GM18511 (cell line): Measurements from ENCODE around the gene DPY19L2.
"Not testable (repeated sequence)": the region's sequence is repeated elsewhere in the genome, so short reads cannot be mapped to it uniquely, and the experiment has no call there.

Experiments
- ATAC-seq: cut with Tn5 transposase; IDR thresholded peaks from one replicate; pipeline ENCODE4 v1.9.1; 2021; ENCODE audit warnings: mild to moderate bottlenecking, moderate library complexity; ENCODE audit not compliant: unreplicated experiment

Gene DPY19L2

DNA sequence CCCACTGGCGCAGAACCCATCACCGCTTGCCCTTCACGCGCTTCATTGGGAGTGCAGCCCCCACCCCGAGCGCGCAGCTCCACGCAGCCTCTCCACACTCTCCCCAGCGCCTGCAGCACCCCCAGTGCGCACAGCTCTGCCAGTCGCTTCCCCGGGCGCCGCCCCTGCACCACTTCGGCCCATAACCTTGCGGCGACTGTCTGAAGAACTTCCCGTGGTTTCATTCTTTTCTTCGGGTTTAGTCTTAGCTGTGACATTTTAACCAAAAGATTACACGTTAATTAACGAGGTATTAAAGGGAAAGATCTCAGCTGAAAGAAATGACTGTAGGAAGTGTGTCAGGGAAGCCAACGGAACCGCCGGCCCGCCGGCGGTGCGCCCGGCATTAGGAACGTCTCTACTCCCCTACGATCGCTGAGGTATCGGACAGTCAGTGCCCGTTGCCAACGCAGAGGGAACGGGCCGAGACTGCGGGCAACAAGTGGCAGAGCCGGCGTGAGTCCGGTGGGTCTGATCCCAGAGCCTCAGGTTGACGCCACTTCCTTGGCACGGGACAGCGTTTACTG, 590 bp upstream of the DPY19L2 start:
- peak; percentile 60 for ATAC-seq

- not testable (repeated sequence) for ATAC-seq
These were observed 5.3 kb downstream of the DPY19L2 start for GRCh38 chr12:63663005-63663404.

DNA sequence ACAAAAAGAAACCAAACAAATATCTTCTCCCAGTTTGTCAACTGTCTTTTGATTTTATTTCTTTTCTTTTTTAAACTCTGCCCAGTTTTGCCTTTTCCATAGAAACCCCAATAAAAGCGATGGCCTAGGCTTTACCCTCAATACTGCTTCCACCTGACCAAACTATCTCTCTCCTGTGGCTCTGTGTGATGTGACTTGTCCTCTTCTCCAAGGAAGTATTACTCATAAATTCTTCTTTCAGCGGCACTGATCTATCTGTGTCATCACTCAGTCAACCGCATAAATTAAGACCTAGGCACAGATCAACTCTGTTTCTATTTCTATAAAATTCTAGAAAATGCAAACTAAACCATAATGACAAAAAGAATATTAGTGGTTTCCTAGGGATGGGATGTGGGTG, 9.8 kb downstream of the DPY19L2 start:
- ATAC-seq, result not testable (repeated sequence)

DNA sequence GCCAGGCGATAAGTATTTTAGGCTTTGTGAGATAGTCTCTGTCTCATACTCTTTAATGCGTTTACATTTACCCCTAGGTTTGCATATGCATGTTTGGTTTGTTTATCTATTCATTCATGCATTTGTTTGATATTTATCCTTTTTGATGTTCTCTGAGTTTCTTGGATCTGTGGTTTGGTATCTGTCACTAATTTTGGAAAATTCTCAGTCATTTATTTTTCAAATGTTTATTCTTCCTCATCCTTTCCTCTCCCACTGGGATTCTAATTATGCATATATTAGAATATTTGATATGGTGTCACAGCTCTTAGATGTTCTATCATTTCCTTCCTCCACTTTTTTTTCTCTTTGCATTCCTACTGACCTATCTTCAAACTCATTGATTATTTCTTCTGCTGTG, 11.9 kb downstream of the DPY19L2 start:
- not testable (repeated sequence) for ATAC-seq

DNA sequence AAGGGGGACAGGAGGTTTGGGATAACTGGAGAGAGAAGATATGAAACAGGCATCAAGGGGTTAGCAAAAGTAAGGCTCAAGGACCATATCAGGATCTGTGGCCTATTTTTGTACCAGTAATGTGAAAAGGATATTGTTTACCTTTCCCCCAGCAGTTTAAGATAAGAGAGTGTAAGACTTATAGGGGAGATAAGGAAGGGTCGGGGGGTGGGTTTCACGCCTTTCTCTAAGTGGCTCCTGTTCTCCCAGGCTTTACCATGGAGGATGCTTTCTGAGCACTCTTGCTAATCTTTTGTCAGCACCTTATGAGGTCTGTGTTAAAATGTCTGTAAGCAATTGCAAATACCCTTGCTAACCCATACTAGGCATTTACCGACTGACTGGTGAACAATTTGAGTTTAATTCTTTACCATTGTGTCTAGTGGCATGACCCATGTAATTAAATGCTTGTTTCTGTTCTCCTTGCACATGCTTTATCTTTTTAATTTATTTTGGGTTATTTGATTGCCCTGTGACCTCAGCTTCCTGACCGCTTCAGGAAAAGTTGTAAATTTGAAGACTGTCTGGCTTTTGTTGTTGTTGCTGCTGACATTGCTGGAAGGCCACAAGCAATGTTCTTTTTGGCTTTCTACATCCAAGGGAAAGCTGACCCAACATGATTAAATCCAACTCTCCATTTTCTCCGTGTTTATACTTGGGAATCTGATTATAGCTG, 12.6 kb downstream of the DPY19L2 start:
- not testable (repeated sequence) for ATAC-seq

- not testable (repeated sequence) for ATAC-seq
These were observed 13.8 kb downstream of the DPY19L2 start for GRCh38 chr12:63654481-63654880.

GRCh38 chr12:63649517-63649916, 18.8 kb downstream of the DPY19L2 start:
- not testable (repeated sequence) for ATAC-seq

DNA sequence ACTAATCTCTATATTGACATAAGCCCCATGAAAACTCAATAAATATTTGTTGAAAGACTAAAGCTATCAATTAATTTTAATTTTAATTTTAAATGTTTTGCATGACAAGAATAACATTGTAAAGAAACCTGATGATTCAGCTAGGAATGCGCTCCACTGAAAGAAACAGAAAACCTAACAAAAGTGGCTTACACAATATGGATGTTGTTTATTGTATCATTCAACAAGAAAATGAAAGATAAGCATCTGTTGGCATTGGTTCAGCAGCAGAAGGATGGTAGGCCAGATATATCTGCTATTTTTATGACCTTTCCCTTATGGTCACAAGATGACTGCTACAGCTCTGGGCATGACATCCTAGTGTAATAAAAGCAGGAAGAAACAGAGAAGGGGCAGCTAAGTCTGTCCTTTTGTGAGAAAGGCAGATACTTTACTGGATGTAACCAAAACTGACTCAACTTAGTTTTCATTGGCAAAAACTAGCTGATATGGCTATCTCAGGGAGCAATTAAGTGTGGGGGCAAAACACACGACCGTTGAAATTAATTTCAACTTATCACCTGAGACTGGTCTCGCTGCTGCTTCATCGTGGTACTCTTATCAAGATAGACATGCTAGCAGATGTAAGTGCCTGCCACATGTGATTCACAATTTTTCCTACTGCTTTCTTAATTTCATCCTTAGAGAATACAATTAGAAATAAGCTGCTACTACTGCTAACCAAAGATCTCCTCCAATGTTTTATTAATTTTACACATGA, 24.7 kb downstream of the DPY19L2 start:
- not testable (repeated sequence) for ATAC-seq

DNA sequence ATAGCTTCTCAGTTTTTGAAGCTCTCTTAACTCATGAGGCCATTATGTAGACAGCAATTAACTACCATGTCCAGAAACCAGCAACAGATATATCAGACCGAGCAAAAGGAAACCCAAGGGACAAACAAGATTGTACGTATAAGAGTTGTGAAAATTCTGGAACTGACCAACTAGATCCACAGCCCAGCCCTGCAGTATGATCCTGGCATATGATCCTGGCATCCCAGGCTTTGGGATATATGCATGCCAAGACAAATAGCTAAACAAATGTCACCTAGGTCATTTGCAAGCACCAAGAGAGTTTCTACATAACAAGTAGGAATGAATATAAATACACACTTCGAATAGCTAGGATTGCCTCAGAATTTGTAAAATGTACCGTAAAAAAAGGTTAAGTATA, 44.0 kb downstream of the DPY19L2 start:
- ATAC-seq, result not testable (repeated sequence)

GRCh38 chr12:63615544-63615943, 52.7 kb downstream of the DPY19L2 start:
- not testable (repeated sequence) for ATAC-seq

DNA sequence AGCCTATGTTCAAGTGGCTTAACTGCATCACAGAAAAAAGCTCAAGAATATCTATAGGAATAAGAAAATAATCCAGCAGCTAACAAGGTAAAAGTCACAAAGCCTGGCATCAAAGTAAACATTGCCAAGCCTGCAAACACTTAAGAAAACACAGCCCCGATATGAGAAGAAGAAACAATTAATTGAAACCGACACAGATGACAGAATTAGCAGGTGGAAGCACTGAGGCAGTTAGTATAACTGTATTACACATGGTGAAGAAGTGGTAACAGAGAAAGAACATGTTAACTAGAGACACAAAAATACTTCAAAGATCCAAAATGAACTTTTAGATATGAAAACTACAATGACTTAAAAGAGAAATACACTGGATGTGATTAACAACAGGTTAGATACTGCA, 57.0 kb downstream of the DPY19L2 start:
- not testable (repeated sequence) for ATAC-seq

DNA sequence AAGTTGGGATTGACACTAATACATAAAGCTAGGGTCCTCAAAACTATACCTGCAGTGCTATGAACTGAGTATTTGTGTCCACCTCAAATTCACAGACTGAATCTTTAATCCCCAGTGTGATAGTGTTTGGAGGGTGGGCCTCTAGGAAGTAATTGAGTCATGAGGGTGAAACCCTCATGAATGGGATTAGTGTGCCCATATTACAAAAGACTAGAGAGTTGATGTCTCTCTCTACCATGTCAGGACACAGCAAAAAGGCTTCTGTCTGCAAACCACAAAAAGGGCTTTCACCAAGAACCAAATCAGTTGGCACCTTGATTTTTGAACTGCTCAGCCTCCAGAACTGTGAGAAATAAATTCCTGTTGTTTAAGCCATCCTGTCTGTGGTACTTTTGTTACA, 59.0 kb downstream of the DPY19L2 start:
- ATAC-seq, result not testable (repeated sequence)

DNA sequence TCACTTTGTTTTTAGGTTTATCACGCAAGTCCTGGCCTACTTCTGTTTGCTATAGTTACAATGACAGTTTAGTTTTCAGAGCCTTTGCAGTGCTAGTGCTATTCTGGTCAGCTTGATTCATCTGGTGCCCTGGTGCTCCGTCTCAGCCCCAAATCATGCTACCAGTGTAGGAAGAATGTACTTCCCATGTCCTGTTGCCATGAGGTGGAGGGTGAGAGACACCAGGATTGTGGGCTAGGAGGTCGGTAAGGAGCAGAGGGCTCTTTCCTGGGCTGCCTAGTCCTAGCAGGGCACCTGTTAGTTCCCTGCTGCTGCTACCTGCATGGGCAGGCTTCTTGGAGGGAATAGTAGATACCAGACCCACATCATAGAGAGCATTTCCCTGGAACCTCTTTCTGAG, 63.3 kb downstream of the DPY19L2 start:
- not testable (repeated sequence) for ATAC-seq

DNA sequence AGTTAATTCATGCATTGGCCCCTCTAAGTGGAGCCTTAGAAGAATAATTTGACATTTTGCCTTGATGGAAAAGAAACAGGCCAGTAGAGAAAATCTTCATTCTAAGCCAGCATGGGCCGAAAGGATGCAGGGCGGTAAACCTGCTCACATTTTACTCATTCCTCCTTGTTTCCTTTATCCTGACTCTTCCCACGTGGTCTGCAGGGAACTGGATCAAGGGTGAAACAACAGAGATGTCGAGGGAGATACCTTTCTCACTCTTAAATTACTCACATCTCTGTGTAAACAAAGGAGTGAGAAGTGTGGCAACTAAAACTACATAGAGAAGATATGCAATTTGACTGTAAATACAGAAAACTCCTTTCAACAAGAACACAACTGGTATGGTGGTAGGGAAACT, 73.5 kb downstream of the DPY19L2 start:
- ATAC-seq, result not testable (repeated sequence)

DNA sequence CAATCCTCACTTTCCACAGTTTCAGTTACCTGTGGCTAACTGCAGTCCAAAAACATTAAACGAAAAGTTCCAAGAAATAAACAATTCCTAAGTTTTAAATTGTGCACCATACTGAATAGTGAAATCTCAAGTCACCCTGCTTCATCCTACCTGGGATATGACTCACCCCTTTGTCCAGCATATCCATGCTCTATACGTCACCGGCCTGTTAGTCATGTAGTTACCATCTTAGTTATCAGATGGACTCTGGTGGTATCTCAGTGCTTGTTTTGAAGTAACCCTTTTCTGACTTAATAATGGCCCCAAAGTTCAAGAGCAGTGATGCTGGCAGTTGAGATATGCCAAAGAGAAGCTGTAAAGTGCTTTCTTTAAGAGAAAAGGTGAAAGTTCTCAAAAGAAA, 83.9 kb downstream of the DPY19L2 start:
- not testable (repeated sequence) for ATAC-seq

GRCh38 chr12:63583289-63583688, 85.0 kb downstream of the DPY19L2 start:
- not testable (repeated sequence) for ATAC-seq

GRCh38 chr12:63577631-63578030, 90.7 kb downstream of the DPY19L2 start:
- ATAC-seq, result not testable (repeated sequence)

- not testable (repeated sequence) for ATAC-seq
These were observed 96.3 kb downstream of the DPY19L2 start for GRCh38 chr12:63572038-63572437.

DNA sequence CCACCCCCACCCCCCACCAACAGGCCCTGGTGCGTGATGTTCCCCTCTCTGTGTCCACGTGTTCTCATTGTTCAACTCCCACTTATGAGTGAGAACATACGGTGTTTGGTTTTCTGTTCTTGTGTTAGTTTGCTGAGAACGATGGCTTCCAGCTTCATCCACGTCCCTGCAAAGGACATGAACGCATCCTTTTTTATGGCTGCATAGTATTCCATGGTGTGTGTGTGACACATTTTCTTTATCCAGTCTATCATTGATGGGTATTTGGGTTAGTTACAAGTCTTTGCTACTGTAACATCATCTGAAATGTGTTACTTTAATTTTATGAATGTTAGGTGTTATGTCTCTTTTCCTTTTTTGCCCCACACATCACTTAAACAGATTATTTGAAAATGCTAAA, 109.8 kb downstream of the DPY19L2 start:
- ATAC-seq, result not testable (repeated sequence)

- ATAC-seq, result not testable (repeated sequence)
These were observed 116.9 kb downstream of the DPY19L2 start for GRCh38 chr12:63551397-63551796.

DNA sequence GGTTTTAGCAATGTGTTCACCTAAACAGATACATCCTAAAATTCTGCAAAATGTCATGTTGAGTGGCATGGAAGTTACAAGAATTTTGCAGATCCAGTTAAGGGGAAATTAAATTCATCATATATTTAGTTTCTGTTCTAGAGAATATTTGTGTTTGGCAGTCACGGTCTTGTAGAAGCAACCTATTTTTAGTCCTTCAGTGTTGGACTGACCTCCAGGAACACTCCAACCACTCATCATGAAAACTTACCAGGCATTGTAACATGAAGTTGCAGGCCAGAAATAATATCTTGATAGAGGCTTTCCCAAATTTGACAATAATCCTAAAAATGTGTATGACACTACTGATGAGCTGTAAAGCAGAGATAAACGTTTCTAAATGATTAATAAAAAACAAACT, 119.3 kb downstream of the DPY19L2 start:
- ATAC-seq, result not testable (repeated sequence)
